NCI-H1105 treated with DMSO at 0.1 percent for 48 hours (cell line): Measurements from ENCODE around the gene STX16.

ENCODE experiments used
- DNase-seq: peaks from one replicate; lab custom pipeline; 2025; lab: John Stamatoyannopoulos, UW

The STX16 gene

GRCh38 chr20:58655328-58656107 is 4.4 kb downstream of the STX16 start:
- no peak for DNase-seq

- DNase-seq = no peak
These were observed 5.7 kb downstream of the STX16 start for GRCh38 chr20:58656831-58657230.

GRCh38 chr20:58657262-58657661 is 6.2 kb downstream of the STX16 start:
- DNase-seq = no peak

- no peak for DNase-seq
These were observed 6.9 kb downstream of the STX16 start for GRCh38 chr20:58657986-58658385.

GRCh38 chr20:58658760-58659159 is 7.7 kb downstream of the STX16 start:
- no peak for DNase-seq

GRCh38 chr20:58659841-58660240 is 8.8 kb downstream of the STX16 start:
- DNase-seq = peak; percentile 23

- no peak for DNase-seq
These were observed 9.9 kb downstream of the STX16 start for GRCh38 chr20:58660855-58661597.

GRCh38 chr20:58661598-58662473 is 10.8 kb downstream of the STX16 start:
- DNase-seq = no peak

- no peak for DNase-seq
These were observed 13.2 kb downstream of the STX16 start for GRCh38 chr20:58664331-58664730.

GRCh38 chr20:58664883-58665282 is 13.8 kb downstream of the STX16 start:
- DNase-seq = no peak

GRCh38 chr20:58665606-58666005 is 14.5 kb downstream of the STX16 start:
- DNase-seq = no peak

- no peak for DNase-seq
These were observed 15.6 kb downstream of the STX16 start for GRCh38 chr20:58666702-58667101.

- DNase-seq = no peak
These were observed 16.9 kb downstream of the STX16 start for GRCh38 chr20:58667975-58668374.

- no peak for DNase-seq
These were observed 17.8 kb downstream of the STX16 start for GRCh38 chr20:58668901-58669286.

GRCh38 chr20:58669287-58670006 is 18.4 kb downstream of the STX16 start:
- DNase-seq = no peak

GRCh38 chr20:58670102-58670501 is 19.0 kb downstream of the STX16 start:
- no peak for DNase-seq

- DNase-seq = no peak
These were observed 19.6 kb downstream of the STX16 start for GRCh38 chr20:58670659-58671058.

GRCh38 chr20:58673119-58673518 is 22.0 kb downstream of the STX16 start:
- DNase-seq = no peak

GRCh38 chr20:58675146-58675584 is 24.1 kb downstream of the STX16 start:
- DNase-seq = no peak

- DNase-seq = no peak
These were observed 24.6 kb downstream of the STX16 start for GRCh38 chr20:58675641-58676040.

- no peak for DNase-seq
These were observed 25.1 kb downstream of the STX16 start for GRCh38 chr20:58676161-58676560.
